ENCODE measurements around the gene ZNF148. TPM values are rescaled to one million over a fixed set of nuclear protein-coding genes. Genes with fewer than 3 reads are reported as not detected.

ZNF148 gene
- total and polyA plus RNA-seq, 2 donors: 7.6 to 34.2 TPM

DNA sequence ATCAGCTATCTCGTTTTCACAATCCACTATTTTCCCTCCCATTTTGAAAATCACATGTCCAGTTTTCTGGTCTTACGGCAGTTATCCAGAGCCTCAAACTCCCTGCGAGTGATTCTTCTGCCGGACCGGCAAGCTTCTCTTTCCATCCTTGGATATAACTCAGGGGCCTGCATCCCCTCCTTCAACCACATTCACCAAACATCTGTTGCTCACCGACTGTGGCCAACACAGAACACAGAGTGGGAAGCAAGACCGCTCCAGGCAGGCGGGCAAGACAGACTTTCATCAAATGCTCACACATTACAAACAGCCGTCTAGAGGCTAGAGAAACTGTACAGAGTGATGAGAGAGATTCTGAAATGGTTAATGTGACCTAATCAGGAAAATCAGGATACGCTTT is 154.9 kb downstream of the ZNF148 start:
- Histone ChIP-seq H3K9me3 (ENCODE audit: control insufficient read depth in 2 of 2, insufficient read depth in 1 of 2, low read length in 1 of 2) (no peaks in the 10 kb centered on the region), H3K4me1 (ENCODE audit: control insufficient read depth in 2 of 2, insufficient read depth in 2 of 2, low read length in 2 of 2) (no peaks in the 10 kb centered on the region), H3K27ac (ENCODE audit: low read depth in 1 of 2, low read length in 1 of 2) (no peak overlapping the region), H3K36me3 (ENCODE audit: control insufficient read depth in 2 of 2, insufficient read depth in 2 of 2, low read length in 1 of 2) (no peaks in the 10 kb centered on the region), H3K27me3 (ENCODE audit: control insufficient read depth in 2 of 2, insufficient read depth in 1 of 2, low read length in 1 of 2) (peaks cover 0 to under 1% of the 10 kb centered on the region in 2 donors), H3K4me3 (ENCODE audit: low read length in 2 of 2) (no peak overlapping the region)
- DNase-seq (ENCODE audit: low read depth in 6 of 9, low spot score in 9 of 9): no peak
- 95% methylated on average over 10 of the region's 10 CpGs for WGBS

DNA sequence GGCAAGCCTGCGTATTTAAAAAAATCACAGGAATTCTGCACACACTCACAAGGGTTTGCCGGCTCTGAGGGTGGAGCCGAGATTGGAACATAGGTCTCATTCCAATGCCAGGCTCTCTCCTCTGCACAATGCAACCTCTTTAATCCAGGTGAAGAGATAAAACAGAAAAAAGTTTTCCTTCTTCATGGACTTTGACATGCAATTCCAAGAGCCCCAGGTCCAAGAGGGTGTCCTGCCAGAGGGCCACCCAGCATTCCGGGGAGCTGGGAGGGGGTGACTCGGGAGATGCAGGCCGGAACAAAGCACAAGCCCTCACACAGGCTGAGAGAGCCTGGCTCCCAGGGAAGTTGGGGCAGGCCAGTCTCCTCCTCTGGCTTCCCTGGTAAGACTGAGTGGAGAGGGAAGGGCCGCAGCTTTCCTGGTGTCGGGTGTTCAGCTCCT is 155.8 kb downstream of the ZNF148 start:
- no peak for DNase-seq (ENCODE audit: low read depth in 6 of 9, low spot score in 9 of 9)
- Histone ChIP-seq H3K4me3 (ENCODE audit: low read length in 2 of 2) (no peak overlapping the region), H3K4me1 (ENCODE audit: control insufficient read depth in 2 of 2, insufficient read depth in 2 of 2, low read length in 2 of 2) (no peaks in the 10 kb centered on the region), H3K9me3 (ENCODE audit: control insufficient read depth in 2 of 2, insufficient read depth in 1 of 2, low read length in 1 of 2) (no peaks in the 10 kb centered on the region), H3K27ac (ENCODE audit: low read depth in 1 of 2, low read length in 1 of 2) (no peak overlapping the region), H3K27me3 (ENCODE audit: control insufficient read depth in 2 of 2, insufficient read depth in 1 of 2, low read length in 1 of 2) (peaks cover 3 to 9% of the 10 kb centered on the region in 2 donors), H3K36me3 (ENCODE audit: control insufficient read depth in 2 of 2, insufficient read depth in 2 of 2, low read length in 1 of 2) (no peaks in the 10 kb centered on the region)
- WGBS: 97% methylated on average over 8 of the region's 8 CpGs

DNA sequence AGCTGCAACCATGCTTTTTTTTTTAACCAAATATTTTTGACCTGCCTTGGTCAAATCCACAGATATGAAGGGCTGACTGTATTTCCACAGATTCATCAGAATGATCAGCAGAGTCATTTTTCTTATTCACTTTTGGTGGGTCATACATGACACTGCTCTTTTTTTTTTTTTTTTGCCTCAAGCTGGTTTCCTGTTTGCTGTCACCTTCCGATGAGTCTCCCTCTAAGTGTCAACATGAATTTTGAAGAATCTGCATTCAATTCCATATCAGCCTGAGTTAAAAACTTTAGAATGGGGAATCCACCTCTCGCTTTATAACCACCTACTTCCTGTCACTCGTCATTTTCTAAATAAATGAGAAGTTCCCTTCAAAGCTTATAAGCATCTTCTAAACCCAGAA is 160.4 kb downstream of the ZNF148 start:
- no peak overlapping the region for H3K4me3 ChIP-seq (ENCODE audit: low read length in 2 of 2)
- DNase-seq (ENCODE audit: low read depth in 6 of 9, low spot score in 9 of 9): peak in 1 of 9 donors; percentile 19
- H3K4me1 ChIP-seq (ENCODE audit: control insufficient read depth in 2 of 2, insufficient read depth in 2 of 2, low read length in 2 of 2): peaks cover 2% of the 10 kb centered on the region in 2 donors
- H3K9me3 ChIP-seq (ENCODE audit: control insufficient read depth in 2 of 2, insufficient read depth in 1 of 2, low read length in 1 of 2): peaks cover 0 to 7% of the 10 kb centered on the region in 2 donors
- H3K27ac ChIP-seq (ENCODE audit: low read depth in 1 of 2, low read length in 1 of 2): no peak overlapping the region
- 6% methylated on average over 3 of the region's 3 CpGs for whole genome bisulfite sequencing
- no peaks in the 10 kb centered on the region for H3K36me3 ChIP-seq (ENCODE audit: control insufficient read depth in 2 of 2, insufficient read depth in 2 of 2, low read length in 1 of 2)
- peaks cover 34 to 53% of the 10 kb centered on the region in 2 donors for H3K27me3 ChIP-seq (ENCODE audit: control insufficient read depth in 2 of 2, insufficient read depth in 1 of 2, low read length in 1 of 2)

DNA sequence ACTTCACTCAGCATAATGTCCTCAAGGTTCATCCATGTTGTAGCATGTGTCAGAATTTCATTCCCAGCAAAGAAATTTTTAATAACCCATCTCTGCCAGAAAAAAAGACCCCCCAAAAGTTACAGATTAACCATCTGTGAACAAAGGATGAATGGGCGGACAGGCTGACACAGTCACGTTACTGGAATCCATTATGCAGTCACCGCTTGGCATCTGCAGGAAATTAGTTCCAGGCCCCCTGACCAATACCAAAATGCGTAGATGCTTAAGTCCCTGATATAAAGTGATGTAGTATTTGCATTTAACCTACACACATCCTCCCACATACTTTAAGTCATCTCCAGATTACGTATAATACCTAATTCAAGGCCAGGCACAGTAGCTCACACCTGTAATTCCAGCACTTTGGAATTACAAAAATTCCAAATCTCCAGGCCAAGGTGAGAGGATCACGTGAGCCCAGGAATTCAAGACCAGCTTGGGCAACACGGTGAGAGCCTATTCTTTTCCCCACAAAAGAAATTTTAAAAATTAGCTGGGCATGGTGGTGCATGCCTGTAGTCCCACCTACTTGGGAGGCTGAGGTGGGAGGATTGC is 161.1 kb downstream of the ZNF148 start:
- Histone ChIP-seq H3K36me3 (ENCODE audit: control insufficient read depth in 2 of 2, insufficient read depth in 2 of 2, low read length in 1 of 2) (no peaks in the 10 kb centered on the region), H3K27me3 (ENCODE audit: control insufficient read depth in 2 of 2, insufficient read depth in 1 of 2, low read length in 1 of 2) (peaks cover 36 to 55% of the 10 kb centered on the region in 2 donors), H3K27ac (ENCODE audit: low read depth in 1 of 2, low read length in 1 of 2) (no peak overlapping the region), H3K9me3 (ENCODE audit: control insufficient read depth in 2 of 2, insufficient read depth in 1 of 2, low read length in 1 of 2) (peaks cover 0 to 7% of the 10 kb centered on the region in 2 donors), H3K4me1 (ENCODE audit: control insufficient read depth in 2 of 2, insufficient read depth in 2 of 2, low read length in 2 of 2) (peaks cover 2% of the 10 kb centered on the region in 2 donors), H3K4me3 (ENCODE audit: low read length in 2 of 2) (no peak overlapping the region)
- 90% methylated on average over 7 of the region's 7 CpGs for WGBS
- DNase-seq (ENCODE audit: low read depth in 6 of 9, low spot score in 9 of 9): no peak

DNA sequence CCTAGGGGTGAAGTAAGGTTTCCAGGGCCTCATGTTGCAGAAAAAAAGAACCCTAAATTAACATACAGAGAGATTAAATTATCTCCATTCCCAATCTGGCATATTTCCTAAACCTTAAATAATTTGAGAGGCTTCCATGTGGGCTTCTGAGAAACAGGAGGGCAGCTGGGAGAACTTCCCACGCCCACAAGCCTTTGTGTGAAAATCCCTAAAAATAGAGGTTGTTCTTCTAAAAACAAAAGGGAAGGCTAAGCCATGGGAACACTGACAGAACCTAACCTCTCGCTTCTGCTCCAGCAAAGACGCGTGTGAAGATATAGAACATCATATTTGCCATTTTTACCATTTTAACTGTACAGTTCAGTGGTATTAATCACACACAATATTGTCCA is 161.8 kb downstream of the ZNF148 start:
- peaks cover 2% of the 10 kb centered on the region in 2 donors for H3K4me1 ChIP-seq (ENCODE audit: control insufficient read depth in 2 of 2, insufficient read depth in 2 of 2, low read length in 2 of 2)
- no peak overlapping the region for H3K27ac ChIP-seq (ENCODE audit: low read depth in 1 of 2, low read length in 1 of 2)
- H3K27me3 ChIP-seq (ENCODE audit: control insufficient read depth in 2 of 2, insufficient read depth in 1 of 2, low read length in 1 of 2): peaks cover 36 to 59% of the 10 kb centered on the region in 2 donors
- no peak overlapping the region for H3K4me3 ChIP-seq (ENCODE audit: low read length in 2 of 2)
- no peaks in the 10 kb centered on the region for H3K36me3 ChIP-seq (ENCODE audit: control insufficient read depth in 2 of 2, insufficient read depth in 2 of 2, low read length in 1 of 2)
- peaks cover 0 to 7% of the 10 kb centered on the region in 2 donors for H3K9me3 ChIP-seq (ENCODE audit: control insufficient read depth in 2 of 2, insufficient read depth in 1 of 2, low read length in 1 of 2)
- DNase-seq (ENCODE audit: low read depth in 6 of 9, low spot score in 9 of 9): no peak
- WGBS: 94% methylated on average over 4 of the region's 4 CpGs

DNA sequence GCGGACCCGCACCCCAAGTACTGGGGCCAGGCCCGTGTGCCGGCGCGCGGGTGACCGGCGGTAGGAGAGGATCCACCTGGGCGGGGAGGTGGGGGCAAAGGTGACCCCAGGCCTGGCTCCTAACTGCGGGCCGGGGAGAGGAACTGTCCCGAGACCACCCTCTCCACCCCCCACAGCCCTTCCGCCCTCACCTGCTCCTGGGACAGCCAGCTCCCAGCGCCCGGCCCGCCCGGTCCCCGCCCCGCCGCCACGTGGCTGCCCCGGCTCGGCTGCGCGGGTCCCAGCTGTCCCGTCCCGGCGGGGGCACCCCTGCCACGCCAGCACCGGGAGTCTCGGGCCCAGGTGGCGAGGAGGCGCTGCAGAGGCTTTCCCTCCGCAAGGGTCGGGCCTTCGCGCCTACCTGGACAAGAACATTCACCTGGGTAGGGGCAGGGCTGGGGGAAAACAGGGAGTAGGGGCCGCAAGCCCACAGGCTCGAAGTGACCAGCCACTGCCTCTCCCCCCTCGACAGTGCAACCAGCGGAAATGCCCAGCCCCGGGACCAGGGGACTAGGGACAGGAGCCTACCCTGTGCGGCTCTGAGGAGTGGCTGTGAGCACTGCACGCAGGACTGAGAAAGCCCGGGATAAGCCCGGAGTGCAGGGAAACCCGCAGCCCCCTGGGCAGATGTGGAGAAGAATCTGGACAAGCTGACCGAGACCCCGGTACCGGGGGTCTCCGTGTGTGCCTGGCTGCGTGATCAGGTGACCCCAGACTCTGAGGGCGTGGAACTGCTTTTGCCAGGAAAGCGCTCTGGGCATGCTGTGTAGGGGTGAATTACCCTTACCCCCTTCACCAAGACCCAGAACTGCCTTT is 162.4 kb downstream of the ZNF148 start, which contains the start of gene SLC12A8:
Gene SLC12A8 (minus strand): TSS at position 240 of the 855 bp plus-strand sequence. CDS start 1,399 bp downstream, outside the sequence.
- H3K9me3 ChIP-seq (ENCODE audit: control insufficient read depth in 2 of 2, insufficient read depth in 1 of 2, low read length in 1 of 2): peaks cover 0 to 7% of the 10 kb centered on the region in 2 donors
- peaks cover 2% of the 10 kb centered on the region in 2 donors for H3K4me1 ChIP-seq (ENCODE audit: control insufficient read depth in 2 of 2, insufficient read depth in 2 of 2, low read length in 2 of 2)
- H3K27me3 ChIP-seq (ENCODE audit: control insufficient read depth in 2 of 2, insufficient read depth in 1 of 2, low read length in 1 of 2): peaks cover 38 to 59% of the 10 kb centered on the region in 2 donors
- no peaks in the 10 kb centered on the region for H3K36me3 ChIP-seq (ENCODE audit: control insufficient read depth in 2 of 2, insufficient read depth in 2 of 2, low read length in 1 of 2)
- 9% methylated on average over 55 of the region's 55 CpGs for WGBS
- H3K4me3 ChIP-seq (ENCODE audit: low read length in 2 of 2): peak within 1 kb of the TSS in 1 of 2 donors; percentile 33
- no peak within 1 kb of the TSS for H3K27ac ChIP-seq (ENCODE audit: low read depth in 1 of 2, low read length in 1 of 2)
- DNase-seq (ENCODE audit: low read depth in 6 of 9, low spot score in 9 of 9): no peak

DNA sequence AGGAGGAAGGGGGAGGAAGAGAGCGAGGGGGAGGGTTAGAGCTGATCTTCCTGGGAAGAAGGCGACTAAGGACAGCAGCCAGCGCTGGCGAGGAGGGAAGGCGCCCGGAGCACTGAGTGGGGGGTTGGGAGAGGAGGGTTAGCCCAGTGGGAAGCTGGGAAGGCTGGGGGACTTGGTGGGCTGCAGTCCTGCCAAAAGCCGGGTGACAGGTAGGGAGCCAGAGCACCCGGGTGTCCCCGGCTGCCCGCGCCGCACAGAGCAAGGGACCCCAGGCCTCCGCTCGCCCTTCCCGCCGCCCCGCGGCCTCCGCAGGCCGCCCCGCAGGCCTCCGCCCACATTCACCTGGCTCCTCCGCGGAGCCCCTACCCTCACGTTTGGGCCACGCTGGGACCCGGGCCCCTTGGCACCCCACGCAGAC is 163.0 kb downstream of the ZNF148 start:
- H3K4me3 ChIP-seq (ENCODE audit: low read length in 2 of 2): peak overlapping the region in 1 of 2 donors; percentile 33
- no peak for DNase-seq (ENCODE audit: low read depth in 6 of 9, low spot score in 9 of 9)
- H3K27ac ChIP-seq (ENCODE audit: low read depth in 1 of 2, low read length in 1 of 2): no peak overlapping the region
- no peaks in the 10 kb centered on the region for H3K36me3 ChIP-seq (ENCODE audit: control insufficient read depth in 2 of 2, insufficient read depth in 2 of 2, low read length in 1 of 2)
- peaks cover 38 to 59% of the 10 kb centered on the region in 2 donors for H3K27me3 ChIP-seq (ENCODE audit: control insufficient read depth in 2 of 2, insufficient read depth in 1 of 2, low read length in 1 of 2)
- WGBS: 10% methylated on average over 28 of the region's 28 CpGs
- peaks cover 2% of the 10 kb centered on the region in 2 donors for H3K4me1 ChIP-seq (ENCODE audit: control insufficient read depth in 2 of 2, insufficient read depth in 2 of 2, low read length in 2 of 2)
- H3K9me3 ChIP-seq (ENCODE audit: control insufficient read depth in 2 of 2, insufficient read depth in 1 of 2, low read length in 1 of 2): peaks cover 0 to 7% of the 10 kb centered on the region in 2 donors

DNA sequence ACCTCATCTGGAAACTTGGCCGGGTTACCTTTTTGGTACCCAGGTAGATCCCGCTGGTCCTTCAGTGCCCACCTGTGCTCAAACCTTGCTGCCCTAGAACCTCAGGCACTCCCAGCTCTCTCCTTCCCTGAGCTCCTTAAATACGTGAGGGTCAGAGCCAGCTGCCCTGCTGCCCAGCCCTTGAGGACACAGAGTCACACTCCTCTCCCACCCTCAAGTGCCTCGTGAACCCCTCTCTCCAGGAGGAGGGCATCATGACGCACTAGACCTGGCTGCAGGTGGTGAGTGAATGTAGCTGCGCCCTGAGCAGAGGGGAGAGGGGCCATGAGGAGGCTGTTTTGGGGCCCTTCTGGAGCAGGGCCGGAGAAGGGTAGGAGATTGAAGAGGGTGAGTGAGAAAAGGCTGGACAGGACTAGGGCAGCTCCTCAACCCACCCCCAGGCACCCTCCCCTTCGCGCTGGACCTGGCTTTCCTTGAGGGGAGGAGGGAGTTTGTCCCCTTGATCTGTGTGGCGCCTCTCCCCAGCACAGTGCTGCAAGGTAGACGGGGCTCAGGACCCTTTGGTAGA is 163.5 kb downstream of the ZNF148 start:
- Histone ChIP-seq H3K27me3 (ENCODE audit: control insufficient read depth in 2 of 2, insufficient read depth in 1 of 2, low read length in 1 of 2) (peaks cover 38 to 59% of the 10 kb centered on the region in 2 donors), H3K4me1 (ENCODE audit: control insufficient read depth in 2 of 2, insufficient read depth in 2 of 2, low read length in 2 of 2) (peaks cover 2% of the 10 kb centered on the region in 2 donors), H3K4me3 (ENCODE audit: low read length in 2 of 2) (no peak overlapping the region), H3K9me3 (ENCODE audit: control insufficient read depth in 2 of 2, insufficient read depth in 1 of 2, low read length in 1 of 2) (peaks cover 0 to 7% of the 10 kb centered on the region in 2 donors), H3K36me3 (ENCODE audit: control insufficient read depth in 2 of 2, insufficient read depth in 2 of 2, low read length in 1 of 2) (no peaks in the 10 kb centered on the region), H3K27ac (ENCODE audit: low read depth in 1 of 2, low read length in 1 of 2) (no peak overlapping the region)
- no peak for DNase-seq (ENCODE audit: low read depth in 6 of 9, low spot score in 9 of 9)
- WGBS: 79% methylated on average over 11 of the region's 11 CpGs
